Measurements from ENCODE around the gene FREM1. TPM values are rescaled to one million over a fixed set of nuclear protein-coding genes. Genes with fewer than 3 reads are reported as not detected.

Gene FREM1
- total and polyA plus RNA-seq, 10 of the 15 experiments (the other 5 are each of a cell fraction or from before 2014, with no cell fraction given): 0.01 to 0.16 (median 0.08) TPM; not detected in 7

GRCh38 chr9:14768405-14769229 is 141.6 kb downstream of the FREM1 start:
- CTCF ChIA-PET: interaction anchor here (0.6 to 10.2 kb wide), 43 partner anchors 9 to 1734 kb away, joined by 3 to 135 read pairs (median 4); partner anchors contain the start of gene ZDHHC21
- TF ChIP-seq JUNB (IDR thresholded peaks at IDR 0.05): no peak
- TF ChIP-seq BHLHE40 (IDR thresholded peaks at IDR 0.05; ENCODE audit: borderline replicate concordance in 1 of 2, low read depth in 2 of 2, low read length in 1 of 2): 0 out of 4 replicates have a peak, but pooled peaks of 1 of the 2 experiments have one; percentile 21
- no peak for TF ChIP-seq SMAD1 (IDR thresholded peaks at IDR 0.05; ENCODE audit: low read depth, partially characterized antibody)
- TF ChIP-seq, protein P1, sequence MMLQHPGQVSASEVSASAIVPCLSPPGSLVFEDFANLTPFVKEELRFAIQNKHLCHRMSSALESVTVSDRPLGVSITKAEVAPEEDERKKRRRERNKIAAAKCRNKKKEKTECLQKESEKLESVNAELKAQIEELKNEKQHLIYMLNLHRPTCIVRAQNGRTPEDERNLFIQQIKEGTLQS (IDR thresholded peaks at IDR 0.05; ENCODE audit: borderline replicate concordance, extremely low read depth, low read depth, low read length): no peak
- TF ChIP-seq ZNF274 (IDR thresholded peaks at IDR 0.05; ENCODE audit: insufficient read depth, insufficient read length): no peak
- TF ChIP-seq, protein P2, sequence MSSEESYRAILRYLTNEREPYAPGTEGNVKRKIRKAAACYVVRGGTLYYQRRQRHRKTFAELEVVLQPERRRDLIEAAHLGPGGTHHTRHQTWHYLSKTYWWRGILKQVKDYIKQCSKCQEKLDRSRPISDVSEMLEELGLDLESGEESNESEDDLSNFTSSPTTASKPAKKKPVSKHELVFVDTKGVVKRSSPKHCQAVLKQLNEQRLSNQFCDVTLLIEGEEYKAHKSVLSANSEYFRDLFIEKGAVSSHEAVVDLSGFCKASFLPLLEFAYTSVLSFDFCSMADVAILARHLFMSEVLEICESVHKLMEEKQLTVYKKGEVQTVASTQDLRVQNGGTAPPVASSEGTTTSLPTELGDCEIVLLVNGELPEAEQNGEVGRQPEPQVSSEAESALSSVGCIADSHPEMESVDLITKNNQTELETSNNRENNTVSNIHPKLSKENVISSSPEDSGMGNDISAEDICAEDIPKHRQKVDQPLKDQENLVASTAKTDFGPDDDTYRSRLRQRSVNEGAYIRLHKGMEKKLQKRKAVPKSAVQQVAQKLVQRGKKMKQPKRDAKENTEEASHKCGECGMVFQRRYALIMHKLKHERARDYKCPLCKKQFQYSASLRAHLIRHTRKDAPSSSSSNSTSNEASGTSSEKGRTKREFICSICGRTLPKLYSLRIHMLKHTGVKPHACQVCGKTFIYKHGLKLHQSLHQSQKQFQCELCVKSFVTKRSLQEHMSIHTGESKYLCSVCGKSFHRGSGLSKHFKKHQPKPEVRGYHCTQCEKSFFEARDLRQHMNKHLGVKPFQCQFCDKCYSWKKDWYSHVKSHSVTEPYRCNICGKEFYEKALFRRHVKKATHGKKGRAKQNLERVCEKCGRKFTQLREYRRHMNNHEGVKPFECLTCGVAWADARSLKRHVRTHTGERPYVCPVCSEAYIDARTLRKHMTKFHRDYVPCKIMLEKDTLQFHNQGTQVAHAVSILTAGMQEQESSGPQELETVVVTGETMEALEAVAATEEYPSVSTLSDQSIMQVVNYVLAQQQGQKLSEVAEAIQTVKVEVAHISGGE (CRISPR knock-in tag; IDR thresholded peaks at IDR 0.05): no peak
- TF ChIP-seq EZH2 (IDR thresholded peaks at IDR 0.05; ENCODE audit: borderline replicate concordance, control insufficient read depth, low read depth, low read length): no peak
- TF ChIP-seq, protein P3, sequence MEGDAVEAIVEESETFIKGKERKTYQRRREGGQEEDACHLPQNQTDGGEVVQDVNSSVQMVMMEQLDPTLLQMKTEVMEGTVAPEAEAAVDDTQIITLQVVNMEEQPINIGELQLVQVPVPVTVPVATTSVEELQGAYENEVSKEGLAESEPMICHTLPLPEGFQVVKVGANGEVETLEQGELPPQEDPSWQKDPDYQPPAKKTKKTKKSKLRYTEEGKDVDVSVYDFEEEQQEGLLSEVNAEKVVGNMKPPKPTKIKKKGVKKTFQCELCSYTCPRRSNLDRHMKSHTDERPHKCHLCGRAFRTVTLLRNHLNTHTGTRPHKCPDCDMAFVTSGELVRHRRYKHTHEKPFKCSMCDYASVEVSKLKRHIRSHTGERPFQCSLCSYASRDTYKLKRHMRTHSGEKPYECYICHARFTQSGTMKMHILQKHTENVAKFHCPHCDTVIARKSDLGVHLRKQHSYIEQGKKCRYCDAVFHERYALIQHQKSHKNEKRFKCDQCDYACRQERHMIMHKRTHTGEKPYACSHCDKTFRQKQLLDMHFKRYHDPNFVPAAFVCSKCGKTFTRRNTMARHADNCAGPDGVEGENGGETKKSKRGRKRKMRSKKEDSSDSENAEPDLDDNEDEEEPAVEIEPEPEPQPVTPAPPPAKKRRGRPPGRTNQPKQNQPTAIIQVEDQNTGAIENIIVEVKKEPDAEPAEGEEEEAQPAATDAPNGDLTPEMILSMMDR (IDR thresholded peaks at IDR 0.05 in 2 of 3, conservative IDR thresholded peaks at IDR 0.05 in 1 of 3; ENCODE audit: control insufficient read depth in 2 of 3, extremely low read depth in 1 of 3, insufficient read depth in 1 of 3, low read depth in 3 of 3, low read length in 3 of 3): peak; percentile 59 to 78 (median 64)
- TF ChIP-seq RAD21 (IDR thresholded peaks at IDR 0.05; ENCODE audit: insufficient read depth, low read depth, low read length): peak; percentile 89
- TF ChIP-seq KLF5 (IDR thresholded peaks at IDR 0.05; ENCODE audit: partially characterized antibody): no peak
- peak; percentile 34; the same call in 1 of the 2 replicates for TF ChIP-seq FOXM1 (IDR thresholded peaks at IDR 0.05; ENCODE audit: low read depth, low read length)
- peak; percentile 81 for TF ChIP-seq SMC3 (IDR thresholded peaks at IDR 0.05; ENCODE audit: borderline replicate concordance, low read length)
- TF ChIP-seq SIN3A (IDR thresholded peaks at IDR 0.05; ENCODE audit: low read depth, low read length): no peak

More at GRCh38 chr9:14768405-14769229, 141.6 kb downstream of the FREM1 start:
- intact Hi-C loops (cut with micrococcal nuclease; ENCODE audit: unreplicated experiment) (loop anchor here (1.0 to 2.0 kb wide), 4 partner anchors 152 to 416 kb away; no protein-coding TSS in a partner anchor), in situ Hi-C loops (cut with MboI) (no loop called here)
- ChIA-PET POLR2A (interaction anchor here (0.5 kb wide), 1 partner anchor 457 kb away, joined by 3 read pairs; no protein-coding TSS in a partner anchor), RAD21 (ENCODE audit: unreplicated experiment) (interaction anchor here (0.7 to 5.0 kb wide), 11 partner anchors 17 to 335 kb away, joined by 3 to 35 read pairs (median 4); partner anchors contain the start of gene ZDHHC21), SMC1A (ENCODE audit: uncharacterized antibody, unreplicated experiment) (interaction anchor here (0.7 to 3.8 kb wide), 19 partner anchors 11 to 1340 kb away, joined by 3 to 52 read pairs (median 3); no protein-coding TSS in a partner anchor)
- WGBS (ENCODE audit: insufficient coverage, insufficient replicate concordance, low lambda C conversion rate, missing lambda C conversion rate): 46% methylated on average over 8 of the region's 8 CpGs
- no peaks in the 10 kb centered on the region for H3K27me3 ChIP-seq (replicated peaks in 1 of 2; ENCODE audit: control insufficient read depth in 2 of 2, insufficient read depth in 2 of 2, low read length in 1 of 2)
- no peak for DNase-seq (ENCODE audit: low read depth, low spot score)
- H3K79me2 ChIP-seq (ENCODE audit: control insufficient read depth, insufficient read depth, low read length): no peaks in the 10 kb centered on the region
- H3K27ac ChIP-seq (ENCODE audit: control insufficient read depth, insufficient read depth): no peak overlapping the region
- H4K20me1 ChIP-seq (ENCODE audit: control insufficient read depth, insufficient read depth): no peaks in the 10 kb centered on the region
- no peaks in the 10 kb centered on the region for H3K9me3 ChIP-seq (replicated peaks; ENCODE audit: control insufficient read depth, insufficient read depth, low read length)
- BruUV-seq (replicated peaks): no TSS peak
- peak; percentile 57 for FAIRE-seq
- H3K4me2 ChIP-seq (ENCODE audit: control insufficient read depth, insufficient read depth): peak overlapping the region; percentile 57; the same call in 1 of the 2 replicates
- no peaks in the 10 kb centered on the region for H3K36me3 ChIP-seq (ENCODE audit: control insufficient read depth in 2 of 2, insufficient read depth in 2 of 2, low read length in 1 of 2)
- no peak overlapping the region for H2AFZ ChIP-seq (ENCODE audit: control insufficient read depth, low read depth, low read length)
- H3K4me3 ChIP-seq: no peak overlapping the region
- ATAC-seq: peak; percentile 49; the same call in 2 of the 3 replicates
- no peak overlapping the region for H3K9ac ChIP-seq (ENCODE audit: control insufficient read depth, insufficient read depth, low read length)
- no peaks in the 10 kb centered on the region for H3K4me1 ChIP-seq (ENCODE audit: control insufficient read depth, insufficient read depth, low read length)
